Gastrocnemius medialis (tissue), 4 donors: ENCODE data around the gene PTPRM. TPM values are rescaled to one million over a fixed set of nuclear protein-coding genes. Genes with fewer than 3 reads are reported as not detected.

Source experiments
- ATAC-seq, 2 donors: fragments of 150-250 bp; one replicate each; pipeline ENCODE4 v1.9.1; 2016
- DNase-seq, 2 donors: peaks; one replicate each; pipeline ENCODE4 v3.0.0-alpha.2; 2019
- H3K27ac ChIP-seq, 4 donors: fragments of 200-600 bp; sonication (generic); 1 replicate in 1 of 4; 2 replicates in 3 of 4; pipeline ENCODE4 v1.5.1; 2016 to 2018; ENCODE audit warnings: mild to moderate bottlenecking in 2 of 4, moderate library complexity in 1 of 4
- H3K27me3 ChIP-seq, 3 donors: fragments of 200-600 bp; sonication (generic) in 2 of 3; 1 replicate in 1 of 3; 2 replicates in 2 of 3; pipeline versions ENCODE4 v1.5.1 to v1.6.0; 2016 to 2019; ENCODE audit warnings: mild to moderate bottlenecking in 1 of 3, moderate library complexity in 1 of 3
- H3K36me3 ChIP-seq, 2 donors: fragments of 200-600 bp; sonication (generic) in 1 of 2; one replicate each; pipeline ENCODE4 v1.5.1; 2017 to 2018
- H3K4me1 ChIP-seq, 2 donors: fragments of 200-600 bp; sonication (generic) in 1 of 2; one replicate each; pipeline ENCODE4 v1.5.1; 2016 to 2017; ENCODE audit warnings: mild to moderate bottlenecking in 2 of 2
- H3K4me3 ChIP-seq, 4 donors: fragments of 200-600 bp; sonication (generic) in 3 of 4; 1 replicate in 1 of 4; 2 replicates in 3 of 4; pipeline ENCODE4 v1.5.1; 2016 to 2019; ENCODE audit warnings: mild to moderate bottlenecking in 2 of 4
- H3K9me3 ChIP-seq, 3 donors: fragments of 200-600 bp; sonication (generic) in 2 of 3; 1 replicate in 1 of 3; 2 replicates in 2 of 3; pipeline ENCODE4 v1.5.1; 2016 to 2019
- CTCF ChIP-seq, 5 experiments: fragments of 450-650 bp in 3 of 5; fragments of 200-600 bp in 2 of 5; sonication (generic) in 2 of 5; IDR thresholded peaks in 4 of 5; conservative IDR thresholded peaks in 1 of 5; 1 replicate in 4 of 5; 2 replicates in 1 of 5; pipeline ENCODE4 v1.5.1; 2016 to 2019; ENCODE audit warnings: antibody characterized with exemption in 5 of 5, mild to moderate bottlenecking in 3 of 5, moderate library complexity in 3 of 5
- POLR2A ChIP-seq, 2 donors: fragments of 450-650 bp; IDR thresholded peaks; one replicate each; pipeline ENCODE4 v1.6.1; 2017; ENCODE audit warnings: antibody characterized with exemption in 2 of 2, mild to moderate bottlenecking in 2 of 2, moderate library complexity in 2 of 2
- in situ Hi-C, 4 donors: fragments of 200-750 bp; cut with MboI; loops; one replicate each; pipeline versions ENCODE4 v1.15.0 to v1.8.0; 2017; ENCODE audit warnings: low sequenced_read_pairs in 4 of 4
- intact Hi-C: fragments of 100-400 bp; cut with DNase I; formaldehyde crosslinking; loops from one replicate; pipeline ENCODE4 v1.15.1; 2023; ENCODE audit warnings: low total_unique reads
- total RNA-seq, 4 donors: library from RNA; depleted of rRNA; stranded (reverse); fragments of >200 nt; gene quantifications; one replicate each; pipeline versions ENCODE4 v1.1.0 to v1.2.3, GENCODE V29; 2016

Gene PTPRM
- total RNA-seq, 4 donors from 2014 or later, result 52.6 to 79.3 (median 63.8) TPM

DNA sequence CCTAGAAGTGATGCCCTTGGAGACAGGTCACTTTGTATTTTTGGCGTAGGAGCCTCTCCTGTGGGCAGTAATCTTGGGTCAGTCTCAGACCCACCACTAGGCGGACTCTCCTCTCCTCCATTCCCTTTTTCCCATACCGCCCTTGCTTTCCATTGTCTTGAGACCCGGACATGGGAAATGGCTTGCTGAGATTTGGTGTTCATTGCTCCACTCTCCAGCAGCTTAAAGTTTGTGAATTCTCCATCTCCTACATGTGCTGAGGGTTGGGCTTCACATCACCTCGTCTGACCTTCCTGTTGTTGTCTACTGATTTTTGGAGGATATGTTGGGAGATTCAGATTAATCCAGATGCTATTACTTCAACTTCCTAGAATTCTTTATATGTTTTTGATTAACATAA lies 882.9 kb downstream of the PTPRM start:
- H3K36me3 ChIP-seq, result no peaks in the 10 kb centered on the region
- H3K9me3 ChIP-seq, result no peaks in the 10 kb centered on the region
- H3K27me3 ChIP-seq, result no peaks in the 10 kb centered on the region
- no peak for TF ChIP-seq POLR2A (IDR thresholded peaks at IDR 0.05)
- peak in 1 of 5 experiments; percentile 13 for TF ChIP-seq CTCF (IDR thresholded peaks at IDR 0.05 in 4 of 5, conservative IDR thresholded peaks at IDR 0.05 in 1 of 5)
- peaks cover 0 to 5% of the 10 kb centered on the region in 2 donors for H3K4me1 ChIP-seq
- intact Hi-C loops (no loop called here), in situ Hi-C loops (no loop called here)
- H3K27ac ChIP-seq, result peak overlapping the region in 2 of 4 donors; percentile 35 to 70
- no peak overlapping the region for H3K4me3 ChIP-seq
- ATAC-seq, result peak; percentile 27 to 54
- no peak for DNase-seq

- in situ Hi-C loops, result no loop called here
Measured at GRCh38 chr18:8450898-8451665, 884.0 kb downstream of the PTPRM start.

DNA sequence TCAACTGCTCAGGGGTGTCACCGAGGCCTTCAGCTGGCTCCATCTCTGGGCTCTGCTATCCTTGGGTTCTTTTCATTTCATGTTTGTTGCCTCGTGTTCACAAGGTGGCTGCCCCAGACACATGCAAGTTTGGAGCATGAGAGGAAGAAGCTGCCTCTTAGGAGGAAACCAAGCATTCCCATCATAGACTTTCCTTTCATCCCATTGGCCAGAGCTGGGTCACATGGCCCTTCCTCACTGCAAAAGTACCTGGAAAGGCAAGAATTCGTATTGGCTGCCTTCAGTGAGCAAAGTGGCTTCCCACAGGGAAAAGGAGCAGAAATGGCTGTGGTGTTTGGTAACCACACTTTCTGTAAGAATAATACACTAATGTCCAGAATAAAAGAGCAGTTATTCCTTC lies 886.4 kb downstream of the PTPRM start:
- TF ChIP-seq CTCF (IDR thresholded peaks at IDR 0.05 in 4 of 5, conservative IDR thresholded peaks at IDR 0.05 in 1 of 5) (no peak), POLR2A (IDR thresholded peaks at IDR 0.05) (no peak)
- intact Hi-C loops (no loop called here), in situ Hi-C loops (no loop called here)
- H3K27ac ChIP-seq, result no peak overlapping the region
- no peaks in the 10 kb centered on the region for H3K4me1 ChIP-seq
- H3K36me3 ChIP-seq, result no peaks in the 10 kb centered on the region
- H3K9me3 ChIP-seq, result no peaks in the 10 kb centered on the region
- ATAC-seq (no peak), DNase-seq (no peak)
- H3K27me3 ChIP-seq, result no peaks in the 10 kb centered on the region
- H3K4me3 ChIP-seq, result no peak overlapping the region

More at GRCh38 chr18:8450898-8451665, 884.0 kb downstream of the PTPRM start:
- H3K4me1 ChIP-seq, result peaks cover 0 to 5% of the 10 kb centered on the region in 2 donors
- DNase-seq (no peak), ATAC-seq (no peak)
- H3K36me3 ChIP-seq, result no peaks in the 10 kb centered on the region
- intact Hi-C loops, result no loop called here
- H3K27me3 ChIP-seq, result no peaks in the 10 kb centered on the region
- H3K4me3 ChIP-seq, result no peak overlapping the region
- TF ChIP-seq POLR2A (IDR thresholded peaks at IDR 0.05) (no peak), CTCF (IDR thresholded peaks at IDR 0.05 in 4 of 5, conservative IDR thresholded peaks at IDR 0.05 in 1 of 5) (no peak)
- peak overlapping the region in 3 of 4 donors; percentile 35 to 70 (median 35) for H3K27ac ChIP-seq
- H3K9me3 ChIP-seq, result no peaks in the 10 kb centered on the region

DNA sequence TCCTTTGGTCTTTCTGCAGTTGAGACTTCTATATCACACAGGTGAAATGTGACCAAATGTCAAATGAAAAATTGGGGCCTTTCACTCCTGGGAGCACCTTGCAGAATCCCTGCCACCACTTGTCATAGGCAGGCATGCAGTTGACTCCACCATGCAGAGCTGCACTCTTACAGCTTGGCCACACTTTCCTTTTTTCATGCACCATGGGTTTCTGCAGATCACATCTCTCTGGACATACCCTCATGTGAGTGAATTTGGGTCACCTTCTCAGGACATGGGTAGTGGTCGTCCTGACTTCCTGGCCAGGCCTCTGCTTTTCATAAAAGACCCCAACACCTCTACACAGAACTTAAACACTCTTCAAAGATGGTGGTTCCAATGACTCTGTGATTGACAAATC lies 887.0 kb downstream of the PTPRM start:
- Histone ChIP-seq H3K27ac (no peak overlapping the region), H3K4me3 (no peak overlapping the region), H3K36me3 (no peaks in the 10 kb centered on the region), H3K9me3 (no peaks in the 10 kb centered on the region), H3K27me3 (no peaks in the 10 kb centered on the region), H3K4me1 (no peaks in the 10 kb centered on the region)
- intact Hi-C loops (no loop called here), in situ Hi-C loops (no loop called here)
- ATAC-seq (no peak), DNase-seq (no peak)
- TF ChIP-seq CTCF (IDR thresholded peaks at IDR 0.05 in 4 of 5, conservative IDR thresholded peaks at IDR 0.05 in 1 of 5), result no peak
- TF ChIP-seq POLR2A (IDR thresholded peaks at IDR 0.05), result no peak
